HG03439 (cell line): ENCODE results near the gene VSTM4.

ENCODE experiments used
- ATAC-seq: cut with Tn5 transposase; IDR thresholded peaks from one replicate; pipeline ENCODE4 v1.9.1; 2021; ENCODE audit warnings: mild to moderate bottlenecking, moderate library complexity; ENCODE audit not compliant: unreplicated experiment

Gene VSTM4

GRCh38 chr10:49118430-49119074 lies 3.2 kb upstream of the VSTM4 start:
- ATAC-seq = no peak

- ATAC-seq = no peak
These were observed 2.2 kb upstream of the VSTM4 start for GRCh38 chr10:49117376-49118070.

- no peak for ATAC-seq
These were observed 1.4 kb upstream of the VSTM4 start for GRCh38 chr10:49116509-49117375.

GRCh38 chr10:49115796-49116508 lies 630 bp upstream of the VSTM4 start:
- ATAC-seq = no peak

GRCh38 chr10:49114718-49115014 lies 656 bp downstream of the VSTM4 start:
- ATAC-seq = no peak

- no peak for ATAC-seq
These were observed 1.6 kb downstream of the VSTM4 start for GRCh38 chr10:49113741-49114141.

- ATAC-seq = no peak
These were observed 2.5 kb downstream of the VSTM4 start for GRCh38 chr10:49112851-49113250.

- no peak for ATAC-seq
These were observed 3.2 kb downstream of the VSTM4 start for GRCh38 chr10:49112098-49112497.

- ATAC-seq = no peak
These were observed 4.0 kb downstream of the VSTM4 start for GRCh38 chr10:49111320-49111698.

- ATAC-seq = no peak
These were observed 4.5 kb downstream of the VSTM4 start for GRCh38 chr10:49110684-49111319.

GRCh38 chr10:49109669-49110340 lies 5.5 kb downstream of the VSTM4 start:
- ATAC-seq = no peak

GRCh38 chr10:49108656-49109055 lies 6.7 kb downstream of the VSTM4 start:
- ATAC-seq = no peak

GRCh38 chr10:49107887-49108267 lies 7.4 kb downstream of the VSTM4 start:
- ATAC-seq = no peak

GRCh38 chr10:49107111-49107886 lies 8.0 kb downstream of the VSTM4 start:
- no peak for ATAC-seq

GRCh38 chr10:49106451-49106850 lies 8.9 kb downstream of the VSTM4 start:
- no peak for ATAC-seq

GRCh38 chr10:49105076-49105475 lies 10.2 kb downstream of the VSTM4 start:
- ATAC-seq = no peak

- ATAC-seq = no peak
These were observed 11.0 kb downstream of the VSTM4 start for GRCh38 chr10:49104323-49104722.

GRCh38 chr10:49103761-49104160 lies 11.6 kb downstream of the VSTM4 start:
- ATAC-seq = no peak

- no peak for ATAC-seq
These were observed 16.3 kb downstream of the VSTM4 start for GRCh38 chr10:49099046-49099445.
